Common myeloid progenitor, CD34-positive (primary cell): Measurements from ENCODE around the gene HDAC4.

ENCODE experiments used
- CTCF ChIA-PET: fragments of 350-600 bp; sonication (Branson Sonifier 250); formaldehyde crosslinking; loops from one replicate; lab custom pipeline; 2021; ENCODE audit warnings: antibody characterized with exemption; lab: Charles Lee
- POLR2A ChIA-PET: fragments of 350-600 bp; sonication (Branson Sonifier 250); formaldehyde crosslinking; loops from one replicate; lab custom pipeline; 2021; ENCODE audit warnings: antibody characterized with exemption; lab: Charles Lee
- DNase-seq, 3 donors: peaks; one replicate each; pipeline versions ENCODE4 v3.0.0 to v3.0.0-alpha.2; 2013
- H3K27ac ChIP-seq, 2 experiments: 1 replicate in 1 of 2; 2 replicates in 1 of 2; pipeline ENCODE4 v1.7.0; 2013; ENCODE audit warnings: inconsistent platforms in 2 of 2, low read length in 2 of 2, mild to moderate bottlenecking in 2 of 2, low read depth in 1 of 2, moderate library complexity in 1 of 2; ENCODE audit not compliant: severe bottlenecking in 2 of 2, insufficient read depth in 1 of 2, poor library complexity in 1 of 2
- H3K27me3 ChIP-seq, 5 experiments: replicated peaks in 2 of 5; 1 replicate in 3 of 5; 2 replicates in 2 of 5; pipeline versions ENCODE4 v1.6.1 to v1.7.0; 2013; ENCODE audit warnings: low read length in 4 of 5, mild to moderate bottlenecking in 2 of 5, moderate library complexity in 2 of 5, inconsistent platforms in 1 of 5; ENCODE audit not compliant: insufficient read depth in 5 of 5, control insufficient read depth in 4 of 5
- H3K36me3 ChIP-seq, 4 experiments: 1 replicate in 2 of 4; 2 replicates in 2 of 4; pipeline versions ENCODE4 v1.6.1 to v1.7.0; 2013; ENCODE audit warnings: low read length in 3 of 4, control low read depth in 1 of 4, mild to moderate bottlenecking in 1 of 4; ENCODE audit not compliant: control insufficient read depth in 4 of 4, insufficient read depth in 4 of 4
- H3K4me1 ChIP-seq, 4 experiments: 1 replicate in 3 of 4; 2 replicates in 1 of 4; pipeline versions ENCODE4 v1.6.1 to v1.7.1; 2013; ENCODE audit warnings: low read length in 3 of 4, mild to moderate bottlenecking in 3 of 4, control low read depth in 1 of 4, inconsistent platforms in 1 of 4, moderate library complexity in 1 of 4; ENCODE audit not compliant: control insufficient read depth in 4 of 4, insufficient read depth in 4 of 4; ENCODE audit errors: control extremely low read depth in 1 of 4
- H3K4me3 ChIP-seq, 7 experiments: 1 replicate in 4 of 7; 2 replicates in 3 of 7; pipeline versions ENCODE4 v1.5.1 to v1.7.0; 2013; ENCODE audit warnings: mild to moderate bottlenecking in 7 of 7, low read length in 6 of 7, moderate library complexity in 6 of 7, inconsistent platforms in 2 of 7, low read depth in 2 of 7, control low read depth in 1 of 7; ENCODE audit not compliant: insufficient read depth in 4 of 7, control insufficient read depth in 1 of 7; ENCODE audit errors: extremely low read depth in 1 of 7
- H3K9me3 ChIP-seq, 5 experiments: 1 replicate in 4 of 5; 2 replicates in 1 of 5; pipeline versions ENCODE4 v1.6.1 to v1.7.1; 2013; ENCODE audit warnings: low read length in 4 of 5, mild to moderate bottlenecking in 2 of 5, inconsistent platforms in 1 of 5, low read depth in 1 of 5, moderate library complexity in 1 of 5; ENCODE audit not compliant: control insufficient read depth in 4 of 5, insufficient read depth in 2 of 5; ENCODE audit errors: control extremely low read depth in 1 of 5
- WGBS: methylation state at CpG from one replicate; pipeline ENCODE4 v1.1.5; 2013; ENCODE audit not compliant: insufficient coverage; 5-methylcytosine and 5-hydroxymethylcytosine counted together

The HDAC4 gene

GRCh38 chr2:239034561-239035341 lies 366.1 kb downstream of the HDAC4 start:
- ChIA-PET POLR2A (no interaction called here), CTCF (interaction anchor here (0.7 kb wide), 1 partner anchor 72 kb away, joined by 3 read pairs; no protein-coding TSS in a partner anchor)

GRCh38 chr2:239033801-239034560 lies 366.8 kb downstream of the HDAC4 start:
- POLR2A ChIA-PET, result no interaction called here
- WGBS, result 81% methylated on average over 11 of the region's 13 CpGs
- CTCF ChIA-PET, result interaction anchor here (0.7 to 1.4 kb wide), 3 partner anchors 65 to 74 kb away, joined by 3 read pairs; no protein-coding TSS in a partner anchor

More at GRCh38 chr2:239034561-239035341, 366.1 kb downstream of the HDAC4 start:
- Histone ChIP-seq H3K27ac (no peak overlapping the region), H3K4me3 (no peak overlapping the region), H3K36me3 (no peaks in the 10 kb centered on the region), H3K9me3 (no peaks in the 10 kb centered on the region), H3K4me1 (peaks cover 0 to 6% (median 2%) of the 10 kb centered on the region in 4 experiments), H3K27me3 (peaks cover 3 to 31% (median 14%) of the 10 kb centered on the region in 5 experiments)
- 87% methylated on average over 14 of the region's 19 CpGs for WGBS
- DNase-seq, result no peak

GRCh38 chr2:239029958-239030357 lies 370.9 kb downstream of the HDAC4 start:
- no peak for DNase-seq
- Histone ChIP-seq H3K27me3 (peaks cover 3 to 47% (median 14%) of the 10 kb centered on the region in 5 experiments), H3K36me3 (no peaks in the 10 kb centered on the region), H3K4me1 (no peaks in the 10 kb centered on the region), H3K4me3 (no peak overlapping the region), H3K27ac (no peak overlapping the region), H3K9me3 (no peaks in the 10 kb centered on the region)
- POLR2A ChIA-PET, result no interaction called here
- CTCF ChIA-PET, result no interaction called here
- 73% methylated on average over 6 of the region's 9 CpGs for WGBS

More at GRCh38 chr2:239033801-239034560, 366.8 kb downstream of the HDAC4 start:
- DNase-seq, result no peak
- Histone ChIP-seq H3K9me3 (no peaks in the 10 kb centered on the region), H3K36me3 (no peaks in the 10 kb centered on the region), H3K27ac (no peak overlapping the region), H3K27me3 (peaks cover 3 to 36% (median 14%) of the 10 kb centered on the region in 5 experiments), H3K4me1 (peaks cover 0 to 6% (median 2%) of the 10 kb centered on the region in 4 experiments), H3K4me3 (no peak overlapping the region)

GRCh38 chr2:239028253-239028619 lies 372.6 kb downstream of the HDAC4 start:
- H3K27ac ChIP-seq, result no peak overlapping the region
- H3K9me3 ChIP-seq, result no peaks in the 10 kb centered on the region
- DNase-seq, result no peak
- H3K36me3 ChIP-seq, result no peaks in the 10 kb centered on the region
- peaks cover 3 to 43% (median 14%) of the 10 kb centered on the region in 5 experiments for H3K27me3 ChIP-seq
- WGBS, result 92% methylated on average over 5 of the region's 5 CpGs
- H3K4me3 ChIP-seq, result no peak overlapping the region
- CTCF ChIA-PET, result interaction anchor here (1.4 kb wide), 1 partner anchor 78 kb away, joined by 5 read pairs; no protein-coding TSS in a partner anchor
- no peaks in the 10 kb centered on the region for H3K4me1 ChIP-seq
- POLR2A ChIA-PET, result interaction anchor here (0.6 kb wide), 1 partner anchor 78 kb away, joined by 3 read pairs; no protein-coding TSS in a partner anchor

- POLR2A ChIA-PET, result interaction anchor here (0.6 kb wide), 1 partner anchor 77 kb away, joined by 3 read pairs; no protein-coding TSS in a partner anchor
- Histone ChIP-seq H3K27me3 (peaks cover 3 to 42% (median 13%) of the 10 kb centered on the region in 5 experiments), H3K36me3 (no peaks in the 10 kb centered on the region), H3K9me3 (no peaks in the 10 kb centered on the region), H3K4me1 (no peaks in the 10 kb centered on the region), H3K4me3 (no peak overlapping the region), H3K27ac (no peak overlapping the region)
- CTCF ChIA-PET, result no interaction called here
- WGBS, result 94% methylated on average over 30 of the region's 38 CpGs
- DNase-seq, result no peak
Observed at GRCh38 chr2:239027391-239028252, 373.2 kb downstream of the HDAC4 start.

DNA sequence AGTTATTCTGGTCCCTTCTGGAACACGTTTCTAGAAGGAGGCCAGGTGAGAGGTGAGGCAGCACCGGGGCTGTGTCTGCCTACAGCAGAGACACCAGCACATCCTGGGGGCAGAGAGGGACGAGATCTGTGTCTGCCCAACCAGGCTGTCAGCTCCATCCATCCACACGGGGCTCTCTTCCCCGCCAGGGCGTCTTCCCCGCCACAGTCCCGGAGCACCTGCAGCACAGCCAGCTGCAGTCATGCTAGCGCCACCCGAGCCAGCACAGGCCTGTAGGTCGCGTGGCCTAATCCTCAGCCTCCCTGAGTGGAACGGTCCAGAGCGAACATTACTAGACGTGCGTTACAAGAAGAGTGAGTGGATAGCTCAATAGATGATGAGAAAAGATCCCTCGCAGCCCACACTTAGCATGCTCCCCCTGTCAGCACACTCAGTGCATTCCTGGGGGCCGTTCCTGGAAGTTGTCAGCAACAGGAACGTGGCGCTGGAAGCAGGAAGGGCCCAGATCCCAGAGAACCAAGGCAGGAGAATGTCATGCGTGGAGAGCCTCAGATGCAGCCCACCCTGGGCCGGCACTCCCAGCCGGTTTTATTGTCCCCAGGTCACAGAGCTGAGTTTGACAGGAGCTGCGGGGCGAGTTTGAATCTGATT lies 374.0 kb downstream of the HDAC4 start:
- no peak for DNase-seq
- H3K4me3 ChIP-seq, result no peak overlapping the region
- no peaks in the 10 kb centered on the region for H3K4me1 ChIP-seq
- peaks cover 3 to 36% (median 11%) of the 10 kb centered on the region in 5 experiments for H3K27me3 ChIP-seq
- H3K36me3 ChIP-seq, result no peaks in the 10 kb centered on the region
- no peaks in the 10 kb centered on the region for H3K9me3 ChIP-seq
- WGBS, result 87% methylated on average over 23 of the region's 25 CpGs
- ChIA-PET CTCF (no interaction called here), POLR2A (no interaction called here)
- no peak overlapping the region for H3K27ac ChIP-seq
